Measurements from ENCODE around the gene LYSMD1.

DNA sequence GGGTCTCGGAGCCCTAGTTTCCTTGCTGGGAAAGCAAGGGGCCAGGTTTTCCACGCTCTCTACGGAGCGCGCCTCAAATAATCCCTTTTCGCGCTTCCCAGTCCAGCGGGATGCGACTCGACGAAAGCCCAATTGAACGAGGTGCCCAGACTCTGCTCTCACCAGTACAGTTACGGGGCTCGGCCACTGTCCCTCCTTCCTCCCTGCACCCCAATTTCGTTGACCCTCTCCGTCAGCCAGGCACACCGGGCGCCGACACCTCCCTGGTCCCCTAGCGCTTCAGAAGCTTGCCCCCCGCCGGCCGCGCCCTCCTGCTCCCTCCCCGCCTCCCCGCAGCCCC is 19.7 kb downstream of the LYSMD1 start:
- TF ChIP-seq, protein P1, sequence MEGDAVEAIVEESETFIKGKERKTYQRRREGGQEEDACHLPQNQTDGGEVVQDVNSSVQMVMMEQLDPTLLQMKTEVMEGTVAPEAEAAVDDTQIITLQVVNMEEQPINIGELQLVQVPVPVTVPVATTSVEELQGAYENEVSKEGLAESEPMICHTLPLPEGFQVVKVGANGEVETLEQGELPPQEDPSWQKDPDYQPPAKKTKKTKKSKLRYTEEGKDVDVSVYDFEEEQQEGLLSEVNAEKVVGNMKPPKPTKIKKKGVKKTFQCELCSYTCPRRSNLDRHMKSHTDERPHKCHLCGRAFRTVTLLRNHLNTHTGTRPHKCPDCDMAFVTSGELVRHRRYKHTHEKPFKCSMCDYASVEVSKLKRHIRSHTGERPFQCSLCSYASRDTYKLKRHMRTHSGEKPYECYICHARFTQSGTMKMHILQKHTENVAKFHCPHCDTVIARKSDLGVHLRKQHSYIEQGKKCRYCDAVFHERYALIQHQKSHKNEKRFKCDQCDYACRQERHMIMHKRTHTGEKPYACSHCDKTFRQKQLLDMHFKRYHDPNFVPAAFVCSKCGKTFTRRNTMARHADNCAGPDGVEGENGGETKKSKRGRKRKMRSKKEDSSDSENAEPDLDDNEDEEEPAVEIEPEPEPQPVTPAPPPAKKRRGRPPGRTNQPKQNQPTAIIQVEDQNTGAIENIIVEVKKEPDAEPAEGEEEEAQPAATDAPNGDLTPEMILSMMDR (IDR thresholded peaks at IDR 0.05; ENCODE audit: insufficient read depth, low read depth, low read length) = no peak
- no peak for TF ChIP-seq EZH2 (IDR thresholded peaks at IDR 0.05; ENCODE audit: insufficient read depth, low read length)
